ENCODE data around the gene SH3RF3.

SH3RF3 gene

GRCh38 chr2:109205447-109205846 lies 76.4 kb downstream of the SH3RF3 start:
- H3K4me3 ChIP-seq (replicated peaks; ENCODE audit: low read depth, low read length) = no peak overlapping the region
- DNase-seq (ENCODE audit: low read depth) = no peak
- TF ChIP-seq, protein P1, sequence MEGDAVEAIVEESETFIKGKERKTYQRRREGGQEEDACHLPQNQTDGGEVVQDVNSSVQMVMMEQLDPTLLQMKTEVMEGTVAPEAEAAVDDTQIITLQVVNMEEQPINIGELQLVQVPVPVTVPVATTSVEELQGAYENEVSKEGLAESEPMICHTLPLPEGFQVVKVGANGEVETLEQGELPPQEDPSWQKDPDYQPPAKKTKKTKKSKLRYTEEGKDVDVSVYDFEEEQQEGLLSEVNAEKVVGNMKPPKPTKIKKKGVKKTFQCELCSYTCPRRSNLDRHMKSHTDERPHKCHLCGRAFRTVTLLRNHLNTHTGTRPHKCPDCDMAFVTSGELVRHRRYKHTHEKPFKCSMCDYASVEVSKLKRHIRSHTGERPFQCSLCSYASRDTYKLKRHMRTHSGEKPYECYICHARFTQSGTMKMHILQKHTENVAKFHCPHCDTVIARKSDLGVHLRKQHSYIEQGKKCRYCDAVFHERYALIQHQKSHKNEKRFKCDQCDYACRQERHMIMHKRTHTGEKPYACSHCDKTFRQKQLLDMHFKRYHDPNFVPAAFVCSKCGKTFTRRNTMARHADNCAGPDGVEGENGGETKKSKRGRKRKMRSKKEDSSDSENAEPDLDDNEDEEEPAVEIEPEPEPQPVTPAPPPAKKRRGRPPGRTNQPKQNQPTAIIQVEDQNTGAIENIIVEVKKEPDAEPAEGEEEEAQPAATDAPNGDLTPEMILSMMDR (IDR thresholded peaks at IDR 0.05; ENCODE audit: low read length, missing control alignments) = no peak

DNA sequence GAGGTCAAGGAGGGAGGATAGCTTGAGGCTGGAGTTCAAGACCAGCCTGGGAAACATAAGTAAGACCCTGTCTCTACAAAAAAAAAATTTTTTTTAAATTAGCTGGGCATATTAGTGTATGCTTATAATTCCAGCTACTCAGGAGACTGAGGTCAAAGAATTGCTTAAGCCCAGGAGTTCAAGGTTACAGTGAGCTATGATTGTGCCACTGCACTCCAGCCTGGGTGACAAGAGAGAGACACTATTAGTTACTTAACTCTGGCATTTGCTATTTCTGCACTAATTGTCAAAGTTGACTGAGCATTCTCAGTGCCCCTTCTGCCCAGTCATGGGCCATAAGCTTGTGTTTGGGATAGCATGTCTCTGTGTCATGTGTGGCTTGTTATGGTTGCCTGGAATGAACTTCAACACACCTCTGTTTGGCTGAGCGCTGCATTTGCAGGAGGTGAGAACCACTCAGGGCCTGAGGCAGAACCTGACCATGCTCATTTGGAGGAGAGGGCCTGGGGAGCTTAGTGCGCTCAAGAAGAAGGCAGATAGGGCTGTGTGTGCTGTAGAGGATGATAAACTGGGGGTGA lies 77.7 kb downstream of the SH3RF3 start:
- TF ChIP-seq, protein P1 (IDR thresholded peaks at IDR 0.05; ENCODE audit: low read length, missing control alignments) = no peak
- no peak for DNase-seq (ENCODE audit: low read depth)
- no peak overlapping the region for H3K4me3 ChIP-seq (replicated peaks; ENCODE audit: low read depth, low read length)

- TF ChIP-seq, protein P1 (IDR thresholded peaks at IDR 0.05; ENCODE audit: low read length, missing control alignments) = no peak
- DNase-seq (ENCODE audit: low read depth) = no peak
- no peak overlapping the region for H3K4me3 ChIP-seq (replicated peaks; ENCODE audit: low read depth, low read length)
These were observed 78.2 kb downstream of the SH3RF3 start for GRCh38 chr2:109207176-109207575.

DNA sequence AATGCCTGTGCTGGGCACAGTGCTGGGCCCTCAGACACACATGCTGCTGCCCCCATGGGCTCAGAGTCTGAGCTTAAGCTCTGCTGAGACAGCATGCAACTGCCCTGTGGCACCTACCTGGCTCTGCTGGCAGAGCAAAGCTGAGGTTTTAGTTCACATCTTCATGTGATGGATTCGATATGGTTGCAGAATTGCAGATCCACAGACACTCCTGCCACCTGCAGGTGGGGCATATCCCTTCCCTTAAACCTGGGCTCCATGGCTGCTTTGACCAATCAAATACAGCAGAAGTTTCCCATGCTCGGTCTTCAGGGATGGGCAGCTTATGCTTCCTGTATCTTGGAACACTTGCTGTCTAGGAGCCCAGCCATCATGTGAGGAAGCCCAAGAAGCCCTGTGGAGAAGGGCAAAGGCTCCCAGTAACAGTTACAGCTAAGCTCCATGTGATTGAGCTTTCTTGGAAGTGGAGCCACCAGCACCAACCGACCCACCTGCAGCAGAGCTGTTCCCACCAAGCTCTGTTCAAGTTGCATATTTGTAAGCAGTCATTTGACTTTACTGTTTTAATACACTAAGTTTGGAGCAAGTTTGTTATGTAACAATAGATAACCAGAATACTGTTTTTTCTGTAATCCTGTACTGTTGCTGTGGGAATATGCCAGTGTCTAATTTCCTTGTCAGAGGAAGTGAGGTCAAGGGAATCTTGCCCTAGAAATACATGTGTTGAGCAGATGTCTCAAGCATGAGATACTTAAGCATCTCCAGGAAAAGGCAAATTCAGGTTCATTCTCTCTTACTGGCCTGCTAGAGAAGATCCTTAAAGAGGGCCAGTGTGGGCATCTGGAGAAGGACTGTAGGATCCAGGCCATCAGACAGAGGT lies 79.3 kb downstream of the SH3RF3 start:
- no peak for DNase-seq (ENCODE audit: low read depth)
- no peak overlapping the region for H3K4me3 ChIP-seq (replicated peaks; ENCODE audit: low read depth, low read length)
- TF ChIP-seq, protein P1 (IDR thresholded peaks at IDR 0.05; ENCODE audit: low read length, missing control alignments) = no peak

DNA sequence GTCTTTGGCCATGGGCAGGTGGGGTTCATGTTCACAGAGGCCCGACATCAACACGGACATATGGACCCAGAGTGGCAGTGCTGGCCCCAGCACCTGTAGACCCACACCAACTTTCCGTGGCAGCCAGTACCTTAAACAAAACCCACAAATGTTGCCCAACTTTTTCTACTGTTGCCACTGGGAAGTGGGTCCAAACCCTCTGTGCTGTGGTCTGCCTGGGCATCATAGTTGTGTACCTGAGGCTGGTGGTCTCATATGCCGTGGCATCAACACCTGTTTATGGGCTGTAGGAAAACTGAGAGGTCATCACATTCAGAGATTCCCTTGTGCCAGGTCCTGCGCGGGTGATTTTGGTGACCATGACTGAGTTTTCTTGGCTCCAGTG lies 79.9 kb downstream of the SH3RF3 start:
- no peak overlapping the region for H3K4me3 ChIP-seq (replicated peaks; ENCODE audit: low read depth, low read length)
- TF ChIP-seq, protein P1 (IDR thresholded peaks at IDR 0.05; ENCODE audit: low read length, missing control alignments) = no peak
- no peak for DNase-seq (ENCODE audit: low read depth)

DNA sequence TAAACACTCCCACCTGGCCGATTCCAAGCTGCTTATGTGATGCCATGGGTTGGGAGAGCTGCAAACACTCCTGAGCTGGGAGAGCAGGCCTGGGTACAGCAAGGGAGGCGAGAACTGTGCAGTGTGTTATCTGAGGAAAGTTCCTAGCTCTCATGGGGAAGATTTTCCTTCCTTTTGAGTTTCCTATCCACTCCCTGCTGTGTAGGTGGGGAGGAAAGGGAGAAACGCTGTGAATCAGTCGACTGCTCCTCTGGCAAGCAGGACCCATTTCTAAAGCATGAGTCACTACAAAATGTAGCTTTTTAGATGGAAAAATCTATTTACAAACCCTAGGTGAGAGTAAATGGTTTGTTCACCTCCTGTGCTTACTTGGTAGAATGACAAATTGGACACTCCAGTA lies 80.4 kb downstream of the SH3RF3 start:
- TF ChIP-seq, protein P1 (IDR thresholded peaks at IDR 0.05; ENCODE audit: low read length, missing control alignments) = no peak
- no peak overlapping the region for H3K4me3 ChIP-seq (replicated peaks; ENCODE audit: low read depth, low read length)
- DNase-seq (ENCODE audit: low read depth) = peak; percentile 85
